HG02970 (cell line): Measurements from ENCODE around the gene ARSI.

Experiments used
- ATAC-seq: cut with Tn5 transposase; IDR thresholded peaks from one replicate; pipeline ENCODE4 v1.9.1; 2021; ENCODE audit warnings: mild to moderate bottlenecking, moderate library complexity, moderate number of reproducible peaks; ENCODE audit not compliant: unreplicated experiment, low FRiP score

Gene ARSI

GRCh38 chr5:150272531-150272930 is 30.2 kb downstream of the ARSI start:
- no peak for ATAC-seq

DNA sequence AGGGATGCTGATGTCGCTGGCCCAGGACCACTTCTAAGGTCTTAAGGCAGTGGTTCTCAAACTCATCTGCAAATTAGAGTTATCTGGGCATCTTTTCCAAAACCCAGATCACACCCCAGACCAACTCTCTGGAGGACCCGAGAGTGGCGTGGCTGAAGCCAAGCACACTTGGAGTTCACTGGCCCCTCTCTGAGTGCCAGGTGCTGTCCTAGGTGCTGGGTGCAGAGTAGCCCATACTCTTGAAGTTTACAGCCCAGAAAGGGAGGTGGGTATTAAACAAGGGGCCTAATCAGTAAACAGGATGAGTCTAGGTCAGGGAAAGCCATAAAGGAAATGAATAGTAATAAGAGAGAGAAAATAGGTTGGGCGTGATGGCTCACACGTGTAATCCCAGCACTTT is 30.8 kb downstream of the ARSI start:
- ATAC-seq = no peak

GRCh38 chr5:150271296-150271692 is 31.4 kb downstream of the ARSI start:
- no peak for ATAC-seq

DNA sequence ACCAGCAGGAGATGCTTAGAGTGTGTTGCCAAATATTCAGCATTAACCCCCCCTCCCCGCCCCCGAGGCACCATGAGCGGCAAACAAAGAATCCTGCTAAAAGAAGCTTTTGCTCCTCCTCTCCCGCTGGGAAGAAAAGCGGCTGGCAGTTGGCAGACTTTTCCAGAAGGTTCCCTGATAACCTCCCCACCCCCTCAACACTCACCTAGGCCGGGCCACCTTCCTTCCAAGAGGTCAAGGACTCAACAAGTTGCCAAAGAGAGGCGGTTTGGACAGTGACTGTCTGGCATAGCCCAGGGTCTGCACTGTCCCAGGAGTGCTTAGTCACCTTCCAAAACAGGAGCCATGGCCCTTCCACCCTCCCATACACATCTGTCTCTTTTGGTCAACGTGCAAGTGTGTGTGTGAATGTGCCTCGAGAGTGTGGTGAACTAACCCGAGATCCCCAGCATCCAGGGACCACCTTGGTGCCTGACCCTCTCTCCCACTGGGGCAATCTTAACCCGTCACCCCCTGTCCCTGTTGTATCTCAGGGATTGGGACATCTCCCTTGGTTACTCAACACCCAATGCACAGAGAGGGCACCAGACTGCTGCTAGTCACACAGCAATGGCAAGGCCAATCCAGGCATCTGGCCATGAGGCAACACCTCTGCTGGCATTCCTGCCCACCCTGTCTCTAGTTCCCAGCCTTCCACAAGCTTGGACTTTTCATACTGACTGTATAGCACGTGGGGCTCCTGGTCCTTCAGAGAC is 32.0 kb downstream of the ARSI start:
- ATAC-seq = no peak

DNA sequence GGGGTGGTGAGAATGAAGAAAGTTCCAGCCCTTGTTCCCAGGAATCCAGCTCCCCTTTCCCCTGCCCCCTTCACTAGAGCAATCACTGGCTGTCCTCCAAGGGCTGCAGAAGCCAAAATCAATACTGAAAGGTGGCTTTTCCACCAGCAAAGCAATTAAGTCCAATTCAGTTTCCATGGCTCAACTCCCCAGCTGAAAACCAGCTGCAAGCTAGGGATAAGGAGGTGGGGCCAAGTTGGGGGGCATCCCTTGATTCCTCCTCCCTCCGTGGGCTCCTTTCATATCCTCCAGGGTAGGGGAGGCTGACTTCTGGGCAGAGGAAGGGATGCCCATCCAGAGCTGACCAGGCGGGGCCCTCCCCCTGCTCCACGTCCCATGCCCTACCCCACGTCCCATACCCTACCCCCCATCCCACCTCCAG is 35.8 kb downstream of the ARSI start:
- no peak for ATAC-seq

DNA sequence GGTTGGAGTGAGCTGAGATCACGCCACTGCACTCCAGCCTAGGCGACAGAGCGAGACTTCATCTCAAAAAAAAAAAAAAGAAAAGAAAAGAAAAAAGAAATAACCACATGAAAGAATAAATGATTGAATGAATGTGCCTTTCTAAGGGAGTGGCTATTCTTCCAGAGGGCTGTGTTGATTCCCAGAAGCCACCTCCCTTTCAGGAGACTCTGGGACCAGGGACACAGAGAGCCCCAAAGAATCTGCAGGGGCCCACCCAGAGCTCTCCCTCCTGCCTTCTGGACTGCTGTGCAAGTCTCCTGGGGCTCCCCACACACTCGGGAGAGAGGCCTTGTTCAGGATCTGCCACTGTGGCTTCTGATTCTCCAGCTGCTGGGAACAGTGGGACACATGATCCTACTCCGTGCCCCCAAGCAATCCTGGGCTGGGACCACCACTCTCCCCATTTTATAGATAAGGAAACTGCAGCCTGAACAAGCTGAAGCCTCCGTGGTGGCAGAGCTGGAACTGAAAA is 36.8 kb downstream of the ARSI start:
- ATAC-seq = no peak

GRCh38 chr5:150264667-150265603 is 37.8 kb downstream of the ARSI start:
- ATAC-seq = no peak

- no peak for ATAC-seq
Measured at GRCh38 chr5:150263801-150264621, 38.7 kb downstream of the ARSI start.

DNA sequence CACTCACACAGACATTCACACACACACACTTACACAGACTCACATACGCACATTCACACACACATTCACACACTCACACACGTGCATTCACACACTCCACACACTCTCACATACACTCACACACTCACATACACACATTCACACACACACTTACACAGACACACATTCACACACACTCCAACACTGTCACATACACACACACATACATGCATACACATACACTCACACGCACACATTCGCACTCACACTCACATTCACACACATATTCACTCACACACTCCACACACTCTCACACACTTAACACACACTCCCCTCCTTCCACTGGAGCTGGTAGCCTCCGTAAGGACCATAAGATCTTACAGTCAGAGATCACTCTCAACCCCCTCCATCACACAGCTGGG is 39.3 kb downstream of the ARSI start:
- ATAC-seq = no peak

DNA sequence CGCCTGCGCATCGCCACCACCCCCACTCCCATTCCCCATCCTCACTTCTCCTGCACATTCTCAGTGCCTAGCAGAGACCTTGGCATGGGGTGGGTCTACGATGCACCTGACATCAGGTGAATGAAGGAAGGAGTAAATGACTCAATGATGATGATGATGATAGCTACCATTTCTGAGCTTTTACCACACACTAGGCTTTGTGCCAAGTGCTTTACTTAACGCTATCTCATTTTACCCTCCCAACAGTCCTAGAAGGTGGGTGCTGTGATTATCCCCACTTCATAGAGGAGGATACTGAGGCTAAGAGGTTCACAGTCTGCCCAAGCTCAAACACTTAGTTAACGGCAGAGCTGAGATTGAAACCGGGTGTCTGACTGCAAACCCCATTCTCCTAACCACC is 40.2 kb downstream of the ARSI start:
- ATAC-seq = no peak

- no peak for ATAC-seq
Measured at GRCh38 chr5:150261231-150261630, 41.5 kb downstream of the ARSI start.

DNA sequence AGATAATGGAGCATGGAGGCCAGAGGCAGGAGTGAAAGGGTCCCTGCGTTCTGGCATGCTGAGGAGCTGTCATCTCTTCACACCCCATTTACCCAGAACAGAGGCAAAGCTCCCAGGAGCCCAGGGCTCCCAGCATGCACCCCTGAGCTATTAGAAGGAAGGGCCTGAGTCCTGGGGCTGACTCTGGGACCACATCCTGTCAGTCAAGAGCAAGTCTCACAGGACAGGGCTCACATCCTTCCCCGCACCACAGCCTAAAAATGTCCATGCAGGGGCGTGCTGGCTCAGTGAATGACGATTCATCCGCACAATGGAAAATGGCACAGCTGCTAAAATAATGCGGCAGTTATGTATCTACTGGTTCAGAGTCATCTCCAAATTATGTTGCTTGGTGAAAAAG is 44.6 kb downstream of the ARSI start:
- no peak for ATAC-seq

DNA sequence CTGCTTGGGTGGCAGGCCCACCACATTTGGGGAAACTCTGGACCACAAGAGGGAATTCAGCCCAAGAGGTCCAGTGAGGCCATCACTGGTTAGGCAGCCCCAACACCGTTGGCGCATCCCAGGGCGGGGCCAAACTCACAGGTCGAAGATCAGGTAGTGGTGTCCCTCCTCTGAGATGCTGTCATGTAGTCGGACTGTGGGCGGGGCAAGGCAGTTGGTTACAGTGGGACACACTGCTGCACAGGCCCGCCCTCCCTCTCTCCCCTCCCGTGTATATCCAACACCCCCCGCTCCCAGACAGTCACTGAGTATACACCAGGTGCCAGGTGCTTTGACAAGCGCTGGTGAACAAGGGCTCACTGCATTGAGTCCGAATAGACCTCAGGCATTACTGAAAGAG is 45.3 kb downstream of the ARSI start:
- ATAC-seq = no peak

DNA sequence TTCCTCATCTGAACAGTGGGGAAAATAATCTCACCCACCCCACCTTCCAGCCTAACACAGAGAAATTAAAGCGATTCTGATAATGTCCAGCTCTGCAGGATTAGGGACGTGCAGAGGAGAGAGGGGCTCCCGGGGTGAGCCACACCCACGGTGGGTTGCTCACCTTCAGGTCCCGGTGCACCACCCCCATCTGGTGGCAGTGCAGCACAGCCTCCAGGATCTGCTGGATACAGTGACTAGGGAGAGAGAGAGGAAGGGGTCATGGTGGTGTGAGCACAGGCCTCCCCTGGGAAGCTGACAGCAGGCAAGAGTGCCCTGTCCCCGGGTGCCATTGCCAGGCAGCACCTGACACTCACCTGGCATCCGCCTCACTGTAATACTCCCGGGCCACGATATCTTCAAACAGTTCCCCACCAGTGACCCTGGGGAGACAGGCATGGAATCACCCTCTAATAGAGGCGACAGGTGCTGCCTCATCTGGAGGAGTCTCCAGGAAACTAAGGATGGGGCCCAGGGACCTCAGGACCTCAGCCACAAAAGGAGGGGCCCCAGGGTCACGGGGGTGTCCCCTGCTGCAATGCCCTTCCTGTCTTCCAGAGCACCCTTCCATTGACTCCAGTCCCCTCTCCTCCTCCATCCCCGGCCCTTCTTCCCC is 46.2 kb downstream of the ARSI start:
- ATAC-seq = no peak

DNA sequence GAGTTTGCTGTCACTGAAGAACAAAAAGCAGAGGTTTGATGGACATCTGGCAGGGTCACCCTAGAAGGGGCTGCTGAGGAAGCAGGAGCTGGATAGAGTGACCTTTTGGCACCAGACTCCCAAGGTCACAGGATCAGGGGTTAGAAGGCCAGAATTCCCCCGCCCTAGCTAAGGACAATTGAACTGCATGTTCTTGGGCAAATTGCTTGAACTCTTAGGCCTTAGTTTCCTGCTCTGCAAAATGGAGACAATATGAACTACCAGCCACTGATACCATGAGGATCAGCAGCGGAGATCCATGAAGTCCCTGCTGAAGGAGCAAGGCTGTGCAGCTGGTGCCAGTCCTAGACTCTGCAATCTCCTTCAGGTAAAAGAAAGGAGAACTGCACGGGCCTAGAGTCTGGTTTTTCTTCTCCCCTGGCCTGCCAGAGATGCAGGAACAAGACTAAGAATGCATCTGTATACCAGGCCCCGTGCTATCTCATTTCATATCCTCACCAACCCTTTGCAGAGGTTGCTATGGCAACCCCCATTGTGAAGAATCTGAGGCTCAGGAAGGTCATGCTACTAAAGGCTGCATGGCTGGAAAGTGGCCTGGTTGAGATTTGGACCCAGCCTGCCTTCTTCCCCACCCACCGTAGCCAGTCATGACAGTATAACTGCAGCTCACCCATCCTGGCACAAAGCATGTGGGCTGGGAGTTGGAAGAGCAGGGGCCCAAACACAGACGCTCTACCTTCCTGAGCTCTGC is 46.9 kb downstream of the ARSI start:
- ATAC-seq = no peak

DNA sequence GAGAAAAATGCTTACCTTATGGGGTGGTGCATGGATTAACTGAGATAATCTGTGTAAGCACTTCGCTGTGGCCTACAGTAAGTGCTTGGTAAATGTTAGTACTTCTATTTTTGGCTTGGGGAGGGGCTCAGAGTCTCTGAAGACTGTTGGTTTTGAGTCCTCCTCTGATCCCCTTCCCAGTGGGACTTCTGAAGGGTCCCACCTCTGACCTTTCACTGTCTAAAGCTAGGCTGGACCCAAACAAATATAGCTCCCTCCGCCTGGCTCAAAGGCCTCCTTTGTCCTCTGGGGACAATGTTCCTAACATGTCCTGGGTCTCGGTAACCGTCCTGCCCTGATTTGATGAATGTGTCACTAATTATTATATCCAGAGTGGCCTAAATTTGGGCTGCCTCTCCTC is 47.9 kb downstream of the ARSI start:
- no peak for ATAC-seq

DNA sequence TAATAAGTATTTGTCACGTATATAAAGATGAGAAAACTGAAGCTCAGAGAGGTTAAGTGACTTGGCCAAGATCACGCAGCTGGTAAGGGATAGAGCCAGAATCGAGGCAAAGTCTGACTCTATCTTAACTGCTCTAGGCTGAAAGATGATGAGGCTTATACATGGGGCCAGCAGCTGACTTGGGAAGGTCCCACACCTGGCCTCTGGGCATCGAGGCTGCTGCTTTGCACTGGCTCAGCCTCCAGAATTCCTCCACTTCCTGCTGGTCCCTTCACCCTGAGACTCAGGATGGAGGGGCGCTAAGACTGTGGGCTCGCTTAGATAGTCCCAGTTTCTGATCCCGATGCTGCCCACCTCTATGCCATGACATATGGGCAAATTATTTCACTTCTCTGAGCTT is 48.3 kb downstream of the ARSI start:
- no peak for ATAC-seq

DNA sequence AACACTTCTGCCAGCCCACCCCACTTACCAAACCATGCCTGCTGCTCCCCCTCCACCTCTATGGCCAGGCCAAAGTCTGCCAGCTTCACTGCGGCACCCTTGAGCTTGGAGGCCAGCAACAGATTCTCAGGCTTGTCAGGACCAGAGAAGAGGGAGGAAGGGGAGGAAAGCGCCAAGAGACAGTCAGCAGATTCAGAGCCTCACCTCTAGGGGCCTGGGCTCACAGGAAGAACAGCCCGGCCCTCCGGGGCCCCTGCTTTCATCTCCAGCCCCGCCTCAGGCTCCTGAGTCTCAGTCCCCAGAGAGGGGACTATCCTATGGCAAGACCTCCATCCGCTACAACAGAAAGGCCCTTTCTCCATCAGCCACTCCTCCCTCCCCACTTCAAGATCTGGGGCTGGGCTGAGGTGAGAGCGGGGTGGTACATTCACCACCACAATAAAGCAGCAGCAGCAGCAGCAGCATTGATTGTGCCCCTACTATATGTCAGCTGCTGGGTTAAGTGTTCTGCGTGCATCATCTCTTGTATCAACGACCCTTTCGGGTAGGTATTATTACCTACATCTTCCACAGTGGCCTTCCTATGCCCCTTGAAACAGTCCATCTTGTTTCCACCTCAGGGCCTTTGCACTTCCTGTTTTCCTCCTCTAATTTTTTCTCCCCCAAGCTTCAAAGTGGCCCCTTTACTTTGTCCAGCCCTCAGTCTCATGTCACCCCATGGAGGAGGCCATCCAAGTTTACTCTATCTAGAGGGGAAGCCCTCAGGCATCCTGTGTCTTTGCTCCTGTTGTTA is 49.1 kb downstream of the ARSI start:
- ATAC-seq = no peak

GRCh38 chr5:150252489-150252888 is 50.2 kb downstream of the ARSI start:
- no peak for ATAC-seq
